Dermis blood vessel endothelial cell (primary cell): ENCODE measurements around the gene FANCF. TPM values are rescaled to one million over a fixed set of nuclear protein-coding genes. Genes with fewer than 3 reads are reported as not detected.

ENCODE experiments used
- DNase-seq: peaks from one replicate; pipeline ENCODE4 v3.0.0; 2010
- total RNA-seq: library from RNA; depleted of rRNA; stranded (reverse); fragments of >200 nt; gene quantifications from 2 replicates; pipeline ENCODE4 v1.2.3, GENCODE V29; 2014

Gene FANCF
- total RNA-seq, 1 donor from 2014 or later, result 10.6 TPM

DNA sequence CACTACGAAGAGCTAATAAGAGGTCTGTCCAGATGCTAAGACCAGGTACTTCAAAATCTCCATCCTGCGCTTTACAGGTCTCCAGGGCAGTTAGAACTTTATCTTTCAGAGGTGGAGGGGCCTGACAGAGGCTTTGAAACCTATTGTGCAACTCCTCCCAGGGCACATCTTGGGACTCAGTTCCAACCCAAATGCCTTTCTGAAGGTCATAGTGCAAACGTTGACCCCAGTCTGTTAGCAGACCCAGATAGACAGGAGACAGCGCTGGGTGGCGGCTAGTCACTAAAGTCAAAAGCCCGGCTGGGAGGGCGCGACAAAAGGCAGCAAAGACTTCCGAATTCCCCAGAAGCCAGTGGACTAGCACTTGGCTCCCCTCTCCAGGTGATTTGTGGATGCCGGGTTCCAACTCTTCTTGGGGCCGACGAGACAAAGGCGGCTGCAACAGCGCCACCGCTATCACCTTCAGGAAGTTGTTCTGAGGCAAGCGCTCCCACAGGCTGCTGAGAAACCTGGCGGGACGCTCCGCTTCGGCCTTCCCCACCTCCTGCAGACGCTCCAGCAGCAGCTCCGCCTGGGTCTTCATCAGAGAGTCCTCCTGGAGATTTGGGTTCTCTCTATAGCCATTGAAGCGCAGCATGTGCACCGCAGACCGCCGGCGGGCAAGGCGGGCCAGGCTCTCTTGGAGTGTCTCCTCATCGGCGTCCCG is 728 bp downstream of the FANCF start:
- DNase-seq, result peak; percentile 70

GRCh38 chr11:22617868-22618267 is 7.8 kb downstream of the FANCF start:
- DNase-seq, result no peak

GRCh38 chr11:22603933-22604332 is 21.7 kb downstream of the FANCF start:
- DNase-seq, result no peak

- no peak for DNase-seq
Observed at GRCh38 chr11:22602504-22602903, 23.1 kb downstream of the FANCF start.

DNA sequence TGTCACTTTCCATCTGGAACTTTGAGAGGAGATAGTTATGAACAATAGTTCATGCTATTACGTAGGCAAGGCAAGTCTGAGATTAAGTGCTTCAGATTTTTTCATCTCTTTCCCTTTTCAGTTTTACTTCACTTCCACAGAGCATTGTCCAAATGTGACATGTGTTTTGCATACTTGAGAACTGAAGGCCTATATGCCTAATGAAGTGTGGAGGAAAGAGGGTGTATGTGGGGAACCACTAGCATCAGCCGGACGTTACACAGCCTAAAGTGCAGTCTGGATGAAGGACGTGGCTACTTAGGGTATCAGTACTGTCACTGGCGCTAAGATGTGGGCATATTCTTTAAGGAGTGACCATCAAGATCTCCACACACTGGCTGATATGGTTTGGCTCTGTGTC is 26.2 kb downstream of the FANCF start:
- no peak for DNase-seq

DNA sequence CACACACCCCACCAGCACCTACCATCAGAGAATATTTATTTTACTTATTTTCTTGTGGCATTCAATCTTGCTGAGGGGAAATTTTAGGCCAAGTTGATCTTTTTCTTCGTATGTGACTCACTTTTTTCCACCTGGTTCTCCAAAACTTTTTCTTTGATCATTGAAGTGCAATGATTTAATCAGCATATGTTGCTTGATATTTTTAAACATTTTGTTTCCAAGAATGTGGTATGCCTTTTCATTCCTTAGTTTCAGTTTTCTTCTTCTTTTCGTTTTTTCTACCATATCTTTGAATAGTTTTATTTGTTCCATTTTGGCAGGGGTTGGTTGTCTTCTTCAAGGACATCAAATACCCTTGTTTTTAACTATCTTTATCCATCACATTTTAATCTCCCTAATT is 28.6 kb downstream of the FANCF start:
- no peak for DNase-seq

DNA sequence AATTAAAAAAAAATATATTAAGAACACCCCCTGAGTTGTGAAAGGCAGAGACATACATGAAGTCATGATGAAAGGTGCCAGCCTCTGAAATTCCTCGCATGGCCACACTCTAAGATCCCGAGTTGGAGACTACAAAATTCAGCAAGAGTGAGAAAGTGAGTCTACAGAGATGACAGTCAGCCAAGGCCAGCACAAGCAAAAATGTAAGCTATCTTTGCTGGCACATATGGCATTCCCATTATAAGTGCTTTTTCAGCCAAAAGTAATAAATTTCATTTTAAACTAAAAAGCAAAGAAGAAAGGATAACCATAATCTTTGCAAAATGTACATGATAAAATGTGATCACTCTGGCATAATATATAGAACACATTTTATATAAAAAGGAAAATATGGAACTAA is 40.6 kb downstream of the FANCF start:
- no peak for DNase-seq

GRCh38 chr11:22583963-22584492 is 41.6 kb downstream of the FANCF start:
- no peak for DNase-seq

GRCh38 chr11:22582151-22582410 is 43.5 kb downstream of the FANCF start:
- DNase-seq, result no peak

DNA sequence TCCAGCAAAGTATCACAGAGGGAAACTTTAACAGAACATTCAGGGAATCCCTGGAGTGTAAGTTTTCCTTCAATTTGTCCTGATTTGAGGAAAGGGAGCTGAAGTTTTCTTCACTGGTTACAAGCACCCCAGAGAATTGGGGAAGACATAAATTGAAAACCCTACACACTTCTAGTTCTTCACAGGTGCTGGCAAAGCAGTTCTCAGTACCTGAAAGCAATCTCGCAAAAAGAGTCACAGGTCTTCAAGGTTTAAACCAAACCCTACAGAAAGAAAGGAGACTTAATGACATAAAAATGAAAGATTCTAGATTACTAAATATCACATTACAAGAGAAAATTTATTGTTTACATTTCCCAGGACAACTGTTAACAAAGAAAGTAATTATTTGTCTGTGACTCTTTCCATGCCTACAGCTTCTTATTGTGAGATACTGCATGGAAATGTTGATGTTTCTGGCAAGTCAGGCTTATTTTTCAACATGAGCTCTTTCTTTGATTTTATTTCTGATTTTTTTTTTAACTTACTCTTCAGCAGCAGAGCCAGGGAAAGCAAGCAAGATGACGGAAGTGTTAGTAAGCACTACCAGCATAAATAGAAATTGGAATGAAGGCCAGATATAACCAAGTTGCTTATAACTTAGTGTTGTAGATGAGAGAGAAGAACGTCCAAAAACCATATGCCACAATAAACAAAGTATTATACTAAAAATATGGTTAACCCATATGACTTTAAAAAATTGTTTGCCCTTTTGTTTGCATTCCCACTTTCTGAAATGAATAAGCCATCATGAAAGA is 44.1 kb downstream of the FANCF start:
- DNase-seq, result no peak

DNA sequence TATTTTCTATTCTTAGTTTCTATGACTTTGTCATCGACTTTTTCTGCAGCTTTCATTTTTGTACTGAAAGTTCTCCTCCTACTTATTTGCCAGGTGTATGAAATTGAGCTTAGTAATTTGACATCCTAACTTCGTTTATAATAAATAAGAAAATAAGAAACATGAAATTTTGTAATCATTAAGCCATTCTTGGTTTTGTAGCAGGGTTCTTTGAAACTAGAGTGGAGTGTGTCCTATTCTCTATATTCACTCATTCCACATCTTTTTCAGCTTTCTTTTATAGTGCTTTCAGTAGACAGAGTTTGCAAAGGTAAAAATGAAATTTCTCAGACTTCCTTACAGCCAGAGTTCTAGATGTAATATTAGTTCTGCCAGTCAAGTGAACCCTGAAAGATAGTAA is 47.8 kb downstream of the FANCF start:
- no peak for DNase-seq

Other genes with a start within 250 kb of the FANCF start
- gene GAS2, start 40.8 kb upstream of the FANCF start, total RNA-seq, result 0.56 and 1.7 TPM in 2 replicates
- 15.7 and 16.5 TPM in 2 replicates for gene SVIP, start 204.0 kb upstream of the FANCF start, total RNA-seq
- gene CCDC179, start 234.7 kb upstream of the FANCF start, total RNA-seq, result not detected in 2 replicates